Measurements from ENCODE around the gene FBXL15. TPM values are rescaled to one million over a fixed set of nuclear protein-coding genes. Genes with fewer than 3 reads are reported as not detected.

Gene FBXL15
- total and polyA plus RNA-seq, 9 of the 15 experiments (the other 6 are each of a cell fraction or from before 2014, with no cell fraction given): 0.08 to 25.9 (median 3.5) TPM

DNA sequence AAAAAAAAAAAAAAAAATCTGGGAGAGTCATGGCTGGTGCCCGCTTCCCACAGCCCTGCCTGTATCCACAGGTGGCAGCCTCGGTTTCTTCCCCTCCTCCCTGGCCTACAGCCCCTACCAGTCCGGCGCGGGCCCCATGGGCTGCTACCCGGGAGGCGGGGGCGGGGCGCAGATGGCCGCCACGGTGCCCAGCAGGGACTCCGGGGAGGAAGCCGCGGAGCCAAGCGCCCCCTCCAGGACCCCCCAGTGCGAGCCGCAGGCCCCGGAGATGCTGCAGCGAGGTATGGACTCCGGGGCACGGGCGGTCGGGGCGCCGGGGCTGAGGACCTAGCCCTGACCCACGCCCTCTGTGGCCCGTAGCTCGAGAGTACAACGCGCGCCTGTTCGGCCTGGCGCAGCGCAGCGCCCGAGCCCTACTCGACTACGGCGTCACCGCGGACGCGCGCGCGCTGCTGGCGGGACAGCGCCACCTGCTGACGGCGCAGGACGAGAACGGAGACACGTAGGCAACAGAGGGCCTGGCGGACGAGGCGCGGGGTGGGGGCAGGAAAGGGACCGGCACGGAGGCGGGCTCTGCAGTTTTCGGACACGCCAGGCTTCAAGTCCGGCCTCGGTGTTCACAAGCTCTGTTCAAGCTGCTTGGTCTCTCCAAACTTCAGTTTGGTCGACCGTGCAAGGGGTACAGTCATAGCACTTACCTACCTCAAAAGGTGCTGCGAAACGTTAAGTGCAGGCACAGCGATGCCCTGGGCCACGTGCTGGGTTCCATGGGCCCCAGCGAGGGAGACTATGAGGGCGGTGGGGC, 21.2 kb upstream of the FBXL15 start (continued):
- TF ChIP-seq GATAD2A (IDR thresholded peaks at IDR 0.05) (no peak), MYC (IDR thresholded peaks at IDR 0.05; ENCODE audit: low read depth, low read length) (peak; percentile 47; the same call in 1 of the 2 replicates), MYC (CRISPR knock-in tag; IDR thresholded peaks at IDR 0.05; ENCODE audit: borderline replicate concordance, low read depth) (no peak), SMARCA4 (IDR thresholded peaks at IDR 0.05) (no peak), MCM2 (IDR thresholded peaks at IDR 0.05; ENCODE audit: low read depth) (no peak), HNRNPLL (IDR thresholded peaks at IDR 0.05; ENCODE audit: low read depth, low read length, poor library complexity, severe bottlenecking) (peak; percentile 74), RAD21 (CRISPR knock-in tag; conservative IDR thresholded peaks at IDR 0.05 in 1 of 2, IDR thresholded peaks at IDR 0.05 in 1 of 2) (peak; percentile 62 to 74), FIP1L1 (IDR thresholded peaks at IDR 0.05; ENCODE audit: low read depth, low read length, poor library complexity, severe bottlenecking) (peak; percentile 85), ZBTB7A (IDR thresholded peaks at IDR 0.05; ENCODE audit: borderline replicate concordance, control insufficient read depth, low read depth, low read length) (peak; percentile 52; the same call in 1 of the 2 replicates), TARDBP (IDR thresholded peaks at IDR 0.05) (no peak), JUND (IDR thresholded peaks at IDR 0.05; ENCODE audit: borderline replicate concordance, low read depth, low read length) (peak; percentile 44), JUND (tag; IDR thresholded peaks at IDR 0.05; ENCODE audit: borderline replicate concordance, low read depth, low read length) (no peak; the same call in 2 of the 3 replicates), L3MBTL2 (IDR thresholded peaks at IDR 0.05) (peak; percentile 79), EP400 (IDR thresholded peaks at IDR 0.05) (peak; percentile 86; the same call in 1 of the 2 replicates), POLR2B (IDR thresholded peaks at IDR 0.05; ENCODE audit: low read depth, partially characterized antibody) (no peak), SAFB (IDR thresholded peaks at IDR 0.05; ENCODE audit: borderline replicate concordance, low read depth, low read length) (peak; percentile 53; the same call in 1 of the 2 replicates), BCOR (IDR thresholded peaks at IDR 0.05) (0 out of 2 replicates have a peak, but pooled peaks have one; percentile 37), RBM14 (IDR thresholded peaks at IDR 0.05; ENCODE audit: borderline replicate concordance, insufficient read depth, low read depth, low read length) (0 out of 2 replicates have a peak, but pooled peaks have one; percentile 29), ZBTB17 (CRISPR knock-in tag; IDR thresholded peaks at IDR 0.05) (peak; percentile 96)
- TF ChIP-seq, protein P1, sequence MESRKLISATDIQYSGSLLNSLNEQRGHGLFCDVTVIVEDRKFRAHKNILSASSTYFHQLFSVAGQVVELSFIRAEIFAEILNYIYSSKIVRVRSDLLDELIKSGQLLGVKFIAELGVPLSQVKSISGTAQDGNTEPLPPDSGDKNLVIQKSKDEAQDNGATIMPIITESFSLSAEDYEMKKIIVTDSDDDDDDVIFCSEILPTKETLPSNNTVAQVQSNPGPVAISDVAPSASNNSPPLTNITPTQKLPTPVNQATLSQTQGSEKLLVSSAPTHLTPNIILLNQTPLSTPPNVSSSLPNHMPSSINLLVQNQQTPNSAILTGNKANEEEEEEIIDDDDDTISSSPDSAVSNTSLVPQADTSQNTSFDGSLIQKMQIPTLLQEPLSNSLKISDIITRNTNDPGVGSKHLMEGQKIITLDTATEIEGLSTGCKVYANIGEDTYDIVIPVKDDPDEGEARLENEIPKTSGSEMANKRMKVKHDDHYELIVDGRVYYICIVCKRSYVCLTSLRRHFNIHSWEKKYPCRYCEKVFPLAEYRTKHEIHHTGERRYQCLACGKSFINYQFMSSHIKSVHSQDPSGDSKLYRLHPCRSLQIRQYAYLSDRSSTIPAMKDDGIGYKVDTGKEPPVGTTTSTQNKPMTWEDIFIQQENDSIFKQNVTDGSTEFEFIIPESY (CRISPR knock-in tag; IDR thresholded peaks at IDR 0.05): peak; percentile 56; the same call in 1 of the 2 replicates
- TF ChIP-seq, protein P2, sequence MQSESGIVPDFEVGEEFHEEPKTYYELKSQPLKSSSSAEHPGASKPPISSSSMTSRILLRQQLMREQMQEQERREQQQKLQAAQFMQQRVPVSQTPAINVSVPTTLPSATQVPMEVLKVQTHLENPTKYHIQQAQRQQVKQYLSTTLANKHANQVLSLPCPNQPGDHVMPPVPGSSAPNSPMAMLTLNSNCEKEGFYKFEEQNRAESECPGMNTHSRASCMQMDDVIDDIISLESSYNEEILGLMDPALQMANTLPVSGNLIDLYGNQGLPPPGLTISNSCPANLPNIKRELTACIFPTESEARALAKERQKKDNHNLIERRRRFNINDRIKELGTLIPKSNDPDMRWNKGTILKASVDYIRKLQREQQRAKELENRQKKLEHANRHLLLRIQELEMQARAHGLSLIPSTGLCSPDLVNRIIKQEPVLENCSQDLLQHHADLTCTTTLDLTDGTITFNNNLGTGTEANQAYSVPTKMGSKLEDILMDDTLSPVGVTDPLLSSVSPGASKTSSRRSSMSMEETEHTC (IDR thresholded peaks at IDR 0.05): no peak
- TF ChIP-seq, protein P3, sequence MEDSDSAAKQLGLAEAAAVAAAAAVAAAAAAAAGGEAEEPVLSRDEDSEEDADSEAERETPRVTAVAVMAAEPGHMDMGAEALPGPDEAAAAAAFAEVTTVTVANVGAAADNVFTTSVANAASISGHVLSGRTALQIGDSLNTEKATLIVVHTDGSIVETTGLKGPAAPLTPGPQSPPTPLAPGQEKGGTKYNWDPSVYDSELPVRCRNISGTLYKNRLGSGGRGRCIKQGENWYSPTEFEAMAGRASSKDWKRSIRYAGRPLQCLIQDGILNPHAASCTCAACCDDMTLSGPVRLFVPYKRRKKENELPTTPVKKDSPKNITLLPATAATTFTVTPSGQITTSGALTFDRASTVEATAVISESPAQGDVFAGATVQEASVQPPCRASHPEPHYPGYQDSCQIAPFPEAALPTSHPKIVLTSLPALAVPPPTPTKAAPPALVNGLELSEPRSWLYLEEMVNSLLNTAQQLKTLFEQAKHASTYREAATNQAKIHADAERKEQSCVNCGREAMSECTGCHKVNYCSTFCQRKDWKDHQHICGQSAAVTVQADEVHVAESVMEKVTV (CRISPR knock-in tag; IDR thresholded peaks at IDR 0.05): 0 out of 2 replicates have a peak, but pooled peaks have one; percentile 32
